Measurements from ENCODE around the gene KAT14. TPM values are rescaled to one million over a fixed set of nuclear protein-coding genes. Genes with fewer than 3 reads are reported as not detected.
"Not testable (repeated sequence)": the region's sequence is repeated elsewhere in the genome, so short reads cannot be mapped to it uniquely, and the experiment has no call there.

Gene KAT14, protein sequence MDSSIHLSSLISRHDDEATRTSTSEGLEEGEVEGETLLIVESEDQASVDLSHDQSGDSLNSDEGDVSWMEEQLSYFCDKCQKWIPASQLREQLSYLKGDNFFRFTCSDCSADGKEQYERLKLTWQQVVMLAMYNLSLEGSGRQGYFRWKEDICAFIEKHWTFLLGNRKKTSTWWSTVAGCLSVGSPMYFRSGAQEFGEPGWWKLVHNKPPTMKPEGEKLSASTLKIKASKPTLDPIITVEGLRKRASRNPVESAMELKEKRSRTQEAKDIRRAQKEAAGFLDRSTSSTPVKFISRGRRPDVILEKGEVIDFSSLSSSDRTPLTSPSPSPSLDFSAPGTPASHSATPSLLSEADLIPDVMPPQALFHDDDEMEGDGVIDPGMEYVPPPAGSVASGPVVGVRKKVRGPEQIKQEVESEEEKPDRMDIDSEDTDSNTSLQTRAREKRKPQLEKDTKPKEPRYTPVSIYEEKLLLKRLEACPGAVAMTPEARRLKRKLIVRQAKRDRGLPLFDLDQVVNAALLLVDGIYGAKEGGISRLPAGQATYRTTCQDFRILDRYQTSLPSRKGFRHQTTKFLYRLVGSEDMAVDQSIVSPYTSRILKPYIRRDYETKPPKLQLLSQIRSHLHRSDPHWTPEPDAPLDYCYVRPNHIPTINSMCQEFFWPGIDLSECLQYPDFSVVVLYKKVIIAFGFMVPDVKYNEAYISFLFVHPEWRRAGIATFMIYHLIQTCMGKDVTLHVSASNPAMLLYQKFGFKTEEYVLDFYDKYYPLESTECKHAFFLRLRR
- total RNA-seq (2014; rRNA removed; shearing (Covaris generic)), result 15.4 and 33.7 TPM in 2 replicates

DNA sequence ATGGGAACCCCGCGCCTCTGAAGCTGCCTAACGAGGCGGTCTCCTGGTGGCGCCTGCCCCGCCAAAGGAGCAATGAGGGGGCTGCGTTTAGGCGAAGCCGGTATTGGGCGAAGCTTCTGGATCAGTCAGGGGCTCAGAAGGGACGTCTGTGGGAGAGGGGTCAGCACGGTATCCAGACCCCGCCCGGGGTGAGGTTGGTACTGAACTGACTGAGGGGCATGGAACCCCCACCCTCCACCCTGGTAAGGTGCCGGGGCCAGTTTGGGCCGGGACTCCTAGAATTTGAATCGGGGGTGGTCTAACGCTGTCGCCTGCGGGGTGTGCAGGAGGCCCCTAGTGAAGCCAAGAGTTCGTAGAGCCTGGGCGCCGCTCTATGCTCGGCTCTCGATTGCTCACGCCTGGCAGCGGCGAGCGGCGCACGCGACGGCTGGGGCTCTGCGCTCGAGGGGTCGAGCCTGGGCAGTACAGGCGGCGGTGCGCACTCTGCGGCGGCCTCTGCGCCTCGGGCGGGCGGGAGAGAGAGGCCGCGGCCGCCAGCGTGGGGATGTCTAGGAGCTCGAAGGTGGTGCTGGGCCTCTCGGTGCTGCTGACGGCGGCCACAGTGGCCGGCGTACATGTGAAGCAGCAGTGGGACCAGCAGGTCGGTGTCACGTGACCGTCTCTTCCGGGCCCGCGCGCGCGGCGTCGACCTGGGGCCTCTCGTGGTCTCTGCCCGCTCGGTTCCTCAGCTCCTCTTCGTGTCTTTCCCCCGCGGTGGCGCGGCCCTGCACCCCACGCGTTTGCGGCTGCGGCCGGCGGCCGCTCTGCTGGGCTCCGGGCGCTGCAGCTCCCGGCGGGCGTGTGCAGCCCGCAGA, at the start of gene KAT14, which contains the start of gene PET117:
Gene KAT14 (plus strand): TSS at position 452 of the 854 bp plus-strand sequence. CDS start 4,798 bp downstream, outside the sequence.
Gene PET117 (plus strand): TSS at position 452 of the 854 bp plus-strand sequence. CDS start 93 bp downstream, at position 545.
- in situ Hi-C loops (cut with HindIII; ENCODE audit: low sequenced_read_pairs), result no loop called here

DNA sequence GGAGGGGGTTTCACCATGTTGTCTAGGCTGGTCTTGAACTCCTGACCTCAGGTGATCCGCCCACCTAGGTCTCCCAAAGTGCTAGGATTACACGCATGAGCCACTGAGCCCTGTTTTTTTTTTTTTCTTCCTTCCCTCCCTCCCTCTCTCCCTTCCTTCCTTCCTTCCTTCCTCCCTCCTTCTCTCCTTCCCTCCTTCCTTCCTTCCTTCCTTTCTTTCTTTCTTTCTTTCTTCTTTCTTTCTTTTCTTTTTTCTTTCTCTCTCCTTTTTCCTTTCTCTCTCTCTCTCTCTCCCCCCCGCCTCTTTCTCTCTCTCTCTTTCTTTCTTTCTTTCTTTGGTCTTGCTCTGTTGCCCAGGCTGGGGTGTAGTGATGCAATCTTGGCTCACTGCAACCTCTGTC, 49.4 kb upstream of the KAT14 start:
- in situ Hi-C loops (cut with HindIII; ENCODE audit: low sequenced_read_pairs); DNase-seq (ENCODE audit: low spot score): not testable (repeated sequence)

More for the DNA sequence above, at the start of gene KAT14, which contains the start of gene PET117:
- DNase-seq (ENCODE audit: low spot score), result peak; percentile 89

DNA sequence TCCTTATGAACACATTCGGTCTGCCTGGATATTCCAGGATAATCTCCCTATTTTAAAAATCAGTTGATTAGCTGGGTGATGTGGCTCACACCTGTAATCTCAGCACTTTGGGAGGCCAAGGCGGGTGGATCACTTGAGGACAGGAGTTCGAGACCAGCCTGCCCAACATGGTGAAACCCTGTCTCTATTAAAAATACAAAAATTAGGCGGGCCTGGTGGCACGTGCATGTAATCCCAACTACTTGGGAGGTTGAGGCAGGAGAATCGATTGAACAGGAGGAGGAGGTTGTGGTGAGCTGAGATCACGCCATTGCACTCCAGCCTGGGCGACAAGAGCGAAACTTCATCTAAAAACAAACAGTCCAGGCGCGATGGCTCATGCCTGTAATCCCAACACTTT, 48.8 kb upstream of the KAT14 start:
- DNase-seq (ENCODE audit: low spot score); in situ Hi-C loops (cut with HindIII; ENCODE audit: low sequenced_read_pairs): not testable (repeated sequence)

DNA sequence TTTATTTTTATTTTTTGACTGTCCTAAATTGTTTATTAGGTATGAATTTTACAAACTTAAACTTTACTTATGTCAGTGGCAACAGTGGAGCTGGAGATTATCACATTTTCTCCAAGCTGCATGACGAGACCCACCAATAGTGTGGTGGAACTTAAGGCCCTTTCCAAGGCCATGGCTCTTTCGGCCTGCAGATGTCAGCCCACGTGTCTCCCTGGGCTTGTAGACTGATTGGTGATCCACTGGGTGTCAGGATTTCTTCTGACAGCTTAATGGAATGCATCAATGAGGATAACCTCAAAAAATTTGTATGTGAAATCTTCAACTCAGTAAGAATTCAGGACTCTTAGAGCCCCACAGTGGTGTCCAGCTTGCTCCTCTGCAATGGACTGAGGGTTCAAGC, 47.6 kb upstream of the KAT14 start:
- in situ Hi-C loops (cut with HindIII; ENCODE audit: low sequenced_read_pairs), result no loop called here
- no peak for DNase-seq (ENCODE audit: low spot score)

DNA sequence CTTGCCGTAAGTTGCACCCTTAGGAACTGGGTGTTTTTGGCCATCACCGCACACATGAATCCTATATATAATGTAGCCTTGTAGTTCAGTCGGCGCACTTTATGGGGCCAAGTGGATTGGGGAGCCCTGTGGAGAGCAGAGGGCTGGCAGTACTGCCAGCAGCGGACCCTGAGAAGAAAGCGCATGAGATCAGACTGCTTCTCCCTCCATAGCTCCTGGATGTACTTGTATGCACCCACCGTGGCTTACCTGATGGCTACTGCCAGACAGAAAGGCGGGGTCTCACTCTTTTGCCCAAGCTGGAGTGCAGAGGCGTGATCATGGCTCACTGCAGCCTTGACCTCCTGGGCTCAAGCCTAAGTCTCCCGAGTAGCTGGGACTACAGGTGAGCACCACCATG, 47.2 kb upstream of the KAT14 start:
- no peak for DNase-seq (ENCODE audit: low spot score)
- in situ Hi-C loops (cut with HindIII; ENCODE audit: low sequenced_read_pairs), result no loop called here

DNA sequence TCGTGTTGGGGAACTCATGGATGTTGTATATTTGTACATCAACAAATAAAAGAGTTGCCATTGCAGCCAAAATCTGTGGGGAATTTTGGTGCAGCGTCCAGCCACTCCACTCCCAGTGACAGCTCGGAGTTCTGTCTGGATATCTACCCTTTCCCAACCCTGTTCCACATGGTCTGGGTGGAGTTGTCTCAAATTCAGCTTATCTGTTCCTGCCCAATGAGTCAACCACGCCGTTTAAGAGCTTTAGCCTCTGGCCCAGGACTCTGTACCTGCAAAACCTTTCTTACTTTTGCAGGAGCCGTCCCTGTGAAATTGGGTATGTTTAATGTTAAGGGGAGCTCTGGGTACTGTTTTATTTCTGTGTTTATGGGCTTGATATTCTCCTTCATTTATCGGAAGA, 46.0 kb upstream of the KAT14 start:
- DNase-seq (ENCODE audit: low spot score), result no peak
- in situ Hi-C loops (cut with HindIII; ENCODE audit: low sequenced_read_pairs), result no loop called here

DNA sequence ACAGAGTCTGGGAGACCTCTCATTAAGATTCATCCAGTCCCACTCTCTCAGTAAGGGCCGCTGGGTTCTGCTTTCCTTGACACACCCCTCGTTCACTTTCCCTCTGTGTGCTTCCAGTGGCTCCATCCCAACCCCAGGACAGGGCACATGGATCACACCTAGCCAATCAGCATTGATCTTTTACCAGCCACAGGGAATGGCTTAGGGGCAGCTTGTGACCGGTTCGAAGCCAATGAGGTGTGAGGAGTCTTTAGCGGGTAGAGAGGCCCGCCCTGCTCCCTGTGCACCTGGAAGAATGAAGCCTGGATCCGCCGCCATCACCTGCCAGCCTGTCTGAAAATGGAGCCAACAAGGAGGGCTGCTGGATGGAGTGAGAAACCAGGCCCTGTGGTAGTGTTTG, 44.8 kb upstream of the KAT14 start:
- in situ Hi-C loops (cut with HindIII; ENCODE audit: low sequenced_read_pairs), result no loop called here
- no peak for DNase-seq (ENCODE audit: low spot score)

DNA sequence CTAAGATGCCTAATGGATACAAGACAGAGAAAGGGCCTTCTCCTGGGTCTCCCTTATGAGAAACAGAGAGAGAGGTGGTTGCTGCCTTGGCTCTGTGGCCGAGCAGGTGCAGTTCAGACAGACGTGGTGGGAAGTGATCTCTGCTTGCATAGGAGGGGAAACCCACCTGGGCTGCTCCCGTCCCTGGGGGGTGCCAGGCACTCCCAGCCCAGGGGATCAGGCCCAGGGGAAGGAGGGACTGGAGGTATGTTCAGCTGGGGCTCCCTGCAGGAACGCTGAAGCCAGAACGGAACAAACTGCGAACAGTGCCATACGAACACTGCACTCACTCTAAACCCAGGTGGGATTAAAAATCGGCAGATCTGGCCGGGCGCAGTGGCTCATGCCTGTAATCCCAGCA, 44.3 kb upstream of the KAT14 start:
- in situ Hi-C loops (cut with HindIII; ENCODE audit: low sequenced_read_pairs), result no loop called here
- DNase-seq (ENCODE audit: low spot score), result no peak

DNA sequence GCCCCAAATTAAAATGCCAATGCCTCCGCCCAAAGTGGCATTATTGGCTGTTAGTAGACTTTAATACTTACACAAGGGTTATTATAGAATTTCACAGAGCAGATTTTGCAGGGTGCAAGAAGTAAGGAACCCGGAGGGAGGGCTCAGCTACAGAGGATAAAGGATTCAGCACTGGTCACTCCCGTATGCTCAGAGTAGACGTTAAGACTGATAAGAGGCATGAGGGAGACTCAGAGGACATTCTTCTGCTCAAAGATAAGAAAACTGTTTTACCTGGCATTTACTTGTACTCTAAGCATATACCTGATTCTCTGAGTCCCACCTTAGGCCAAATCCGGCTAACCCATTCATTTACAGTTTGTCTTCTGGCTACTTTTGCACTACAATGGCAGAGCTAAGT, 43.5 kb upstream of the KAT14 start:
- in situ Hi-C loops (cut with HindIII; ENCODE audit: low sequenced_read_pairs), result no loop called here
- no peak for DNase-seq (ENCODE audit: low spot score)

DNA sequence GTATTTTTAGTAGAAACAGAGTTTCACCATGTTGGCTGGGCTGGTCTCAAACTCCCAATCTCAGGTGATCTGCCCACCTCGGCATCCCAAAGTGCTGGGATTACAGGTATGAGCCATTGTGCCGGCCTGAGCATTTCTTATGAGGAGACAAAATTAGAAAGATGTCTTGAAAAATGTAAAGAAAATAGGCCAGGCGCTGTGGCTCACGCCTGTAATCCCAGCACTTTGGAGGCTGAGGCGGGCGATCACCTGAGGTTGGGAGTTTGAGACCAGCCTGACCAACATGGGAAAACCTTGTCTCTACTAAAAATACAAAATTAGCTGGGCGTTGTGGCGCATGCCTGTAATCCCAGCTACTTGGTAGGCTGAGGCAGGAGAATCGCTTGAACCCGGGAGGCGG, 37.1 kb upstream of the KAT14 start:
- DNase-seq (ENCODE audit: low spot score); in situ Hi-C loops (cut with HindIII; ENCODE audit: low sequenced_read_pairs): not testable (repeated sequence)

DNA sequence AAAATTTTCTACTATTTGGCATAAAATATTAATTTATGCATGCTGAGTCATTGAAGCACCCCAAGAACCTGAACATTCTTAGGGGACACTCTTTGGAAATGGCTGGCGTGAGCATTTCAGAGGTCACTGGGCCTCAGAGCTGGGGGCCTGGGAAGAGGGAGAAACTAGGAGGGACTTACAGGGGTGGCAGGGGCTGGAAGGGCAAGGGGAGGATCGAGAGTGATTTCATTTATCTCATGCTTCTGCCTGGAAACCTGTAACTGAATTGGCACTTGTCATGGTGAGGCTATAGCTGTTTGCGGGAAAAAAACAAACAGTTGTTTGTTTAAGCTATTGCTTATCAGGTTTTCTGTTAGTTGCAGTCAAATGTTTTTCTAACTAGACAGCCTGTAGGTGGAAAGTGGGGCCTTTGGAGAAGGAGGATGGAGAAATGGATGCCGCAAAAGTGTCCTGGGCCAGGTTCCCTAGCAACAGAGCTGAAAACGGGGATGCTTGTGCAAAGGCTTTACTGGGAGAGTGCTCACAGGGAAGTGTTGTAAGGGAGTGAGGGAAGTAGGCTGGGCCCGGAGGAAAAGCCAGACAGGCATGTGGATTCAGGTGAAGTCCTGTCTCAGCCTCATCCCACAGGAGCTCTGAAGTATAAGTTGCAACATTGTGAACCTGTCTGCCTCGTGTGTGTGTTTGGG, 36.4 kb upstream of the KAT14 start:
- DNase-seq (ENCODE audit: low spot score), result no peak
- in situ Hi-C loops (cut with HindIII; ENCODE audit: low sequenced_read_pairs), result no loop called here

DNA sequence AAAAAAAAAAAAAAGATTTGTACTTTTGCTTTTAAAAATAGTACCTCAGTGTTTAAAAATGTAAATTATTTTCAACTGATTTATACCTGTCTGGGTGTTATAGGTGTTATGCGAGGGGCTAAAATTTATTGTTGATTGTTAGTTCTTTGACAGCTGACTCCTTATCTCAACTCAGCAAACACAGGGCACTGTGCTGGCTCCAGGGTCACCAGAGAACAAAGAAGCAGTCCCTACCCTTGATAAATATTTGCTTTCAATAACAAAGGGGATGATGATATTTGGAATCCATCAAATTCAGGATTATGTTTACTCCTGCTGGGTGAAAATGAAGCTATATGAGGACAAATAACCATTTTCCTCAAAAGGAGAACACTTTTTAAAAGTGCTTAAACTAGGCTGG, 34.2 kb upstream of the KAT14 start:
- no peak for DNase-seq (ENCODE audit: low spot score)
- in situ Hi-C loops (cut with HindIII; ENCODE audit: low sequenced_read_pairs), result no loop called here

DNA sequence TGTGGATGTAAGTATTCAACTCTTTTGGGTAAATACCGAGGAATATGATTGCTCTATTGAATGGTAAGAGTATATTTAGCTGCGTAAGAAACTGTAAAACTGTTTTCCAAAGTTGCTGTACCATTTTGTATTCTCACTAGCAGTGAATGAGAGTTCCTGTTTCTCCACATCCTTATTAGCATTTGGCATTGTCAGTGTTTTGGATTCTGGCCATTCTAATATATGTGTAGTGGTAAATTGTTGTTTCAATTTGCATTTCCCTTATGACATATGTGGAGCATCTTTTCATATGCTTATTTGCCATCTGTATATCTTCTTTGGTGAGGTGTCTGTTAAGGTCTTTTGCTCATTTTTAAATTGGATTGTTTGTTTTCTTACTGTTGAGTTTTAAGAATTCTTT, 29.3 kb upstream of the KAT14 start:
- DNase-seq (ENCODE audit: low spot score), result no peak
- in situ Hi-C loops (cut with HindIII; ENCODE audit: low sequenced_read_pairs), result no loop called here

DNA sequence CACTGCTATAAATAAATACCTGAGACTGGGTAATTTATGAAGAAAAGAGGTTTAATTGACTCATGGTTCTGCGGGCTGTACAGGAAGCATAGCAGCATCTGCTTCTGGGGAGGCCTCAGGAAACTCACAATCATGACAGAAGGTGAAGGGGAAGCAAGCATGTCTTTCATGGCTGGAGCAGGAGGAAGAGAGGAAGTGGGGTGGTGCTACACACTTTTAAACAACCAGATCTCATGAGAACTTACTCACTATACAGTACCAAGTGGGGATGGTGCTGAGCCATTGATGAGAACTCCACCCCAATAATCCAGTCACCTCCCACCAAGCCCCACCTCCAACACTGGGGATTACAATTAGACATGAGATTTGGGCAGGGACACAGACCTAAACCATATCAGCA, 9.1 kb upstream of the KAT14 start:
- in situ Hi-C loops (cut with HindIII; ENCODE audit: low sequenced_read_pairs); DNase-seq (ENCODE audit: low spot score): not testable (repeated sequence)

DNA sequence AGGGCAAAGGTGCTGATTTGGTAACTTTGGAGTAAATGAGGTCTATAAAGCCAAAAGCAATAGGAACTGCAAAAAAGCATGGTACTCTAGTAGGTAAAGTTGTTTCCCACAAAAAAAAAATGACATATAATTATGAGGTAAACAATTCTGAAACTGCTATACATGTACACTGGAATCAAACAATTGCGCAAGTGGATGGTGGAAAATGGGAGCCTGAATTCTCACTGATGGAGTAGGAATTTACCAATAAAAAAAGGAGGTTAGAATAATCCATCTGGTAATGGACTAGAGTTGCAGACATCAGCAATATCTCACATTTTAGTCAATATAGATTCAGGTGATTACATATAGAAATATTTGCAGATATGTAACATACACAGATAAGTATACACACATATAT, 5.0 kb upstream of the KAT14 start:
- in situ Hi-C loops (cut with HindIII; ENCODE audit: low sequenced_read_pairs), result no loop called here
- no peak for DNase-seq (ENCODE audit: low spot score)

DNA sequence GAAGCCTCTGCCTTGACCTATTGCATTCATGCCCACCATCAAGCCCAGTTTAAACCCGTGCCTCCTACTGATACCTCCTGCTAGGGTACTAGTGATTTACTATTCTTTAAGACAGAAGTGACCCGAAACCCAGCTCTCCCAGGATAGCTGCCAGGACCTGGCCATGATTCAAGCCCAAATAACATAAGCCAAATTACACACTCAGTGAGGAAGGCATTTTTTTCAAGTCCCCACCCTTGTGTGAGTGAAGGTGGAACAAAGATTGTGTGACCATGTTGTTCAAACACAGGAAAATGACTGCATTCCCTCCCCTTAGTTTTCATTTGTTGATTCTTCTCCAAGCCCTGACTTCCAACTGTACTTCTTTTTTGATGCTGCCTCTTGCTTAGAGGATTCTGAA, 3.7 kb upstream of the KAT14 start:
- DNase-seq (ENCODE audit: low spot score), result no peak
- in situ Hi-C loops (cut with HindIII; ENCODE audit: low sequenced_read_pairs), result no loop called here

DNA sequence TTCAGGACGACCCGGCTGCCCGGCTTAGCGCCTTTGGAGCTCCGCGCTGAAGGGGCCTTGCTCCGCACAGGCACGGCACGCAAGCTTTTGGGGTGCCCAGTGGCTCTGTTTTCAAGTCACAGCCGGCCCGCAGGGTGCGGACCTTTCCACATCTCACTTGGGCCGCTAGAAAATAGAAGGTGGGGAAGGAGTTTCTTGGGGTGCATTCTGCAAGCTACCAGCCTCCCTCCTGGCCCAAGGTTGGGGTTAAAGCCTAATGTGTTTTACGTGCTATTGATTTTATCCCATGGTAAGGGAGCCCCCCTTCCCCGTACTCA, 561 bp downstream of the KAT14 start:
- no peak for DNase-seq (ENCODE audit: low spot score)
- in situ Hi-C loops (cut with HindIII; ENCODE audit: low sequenced_read_pairs), result no loop called here

DNA sequence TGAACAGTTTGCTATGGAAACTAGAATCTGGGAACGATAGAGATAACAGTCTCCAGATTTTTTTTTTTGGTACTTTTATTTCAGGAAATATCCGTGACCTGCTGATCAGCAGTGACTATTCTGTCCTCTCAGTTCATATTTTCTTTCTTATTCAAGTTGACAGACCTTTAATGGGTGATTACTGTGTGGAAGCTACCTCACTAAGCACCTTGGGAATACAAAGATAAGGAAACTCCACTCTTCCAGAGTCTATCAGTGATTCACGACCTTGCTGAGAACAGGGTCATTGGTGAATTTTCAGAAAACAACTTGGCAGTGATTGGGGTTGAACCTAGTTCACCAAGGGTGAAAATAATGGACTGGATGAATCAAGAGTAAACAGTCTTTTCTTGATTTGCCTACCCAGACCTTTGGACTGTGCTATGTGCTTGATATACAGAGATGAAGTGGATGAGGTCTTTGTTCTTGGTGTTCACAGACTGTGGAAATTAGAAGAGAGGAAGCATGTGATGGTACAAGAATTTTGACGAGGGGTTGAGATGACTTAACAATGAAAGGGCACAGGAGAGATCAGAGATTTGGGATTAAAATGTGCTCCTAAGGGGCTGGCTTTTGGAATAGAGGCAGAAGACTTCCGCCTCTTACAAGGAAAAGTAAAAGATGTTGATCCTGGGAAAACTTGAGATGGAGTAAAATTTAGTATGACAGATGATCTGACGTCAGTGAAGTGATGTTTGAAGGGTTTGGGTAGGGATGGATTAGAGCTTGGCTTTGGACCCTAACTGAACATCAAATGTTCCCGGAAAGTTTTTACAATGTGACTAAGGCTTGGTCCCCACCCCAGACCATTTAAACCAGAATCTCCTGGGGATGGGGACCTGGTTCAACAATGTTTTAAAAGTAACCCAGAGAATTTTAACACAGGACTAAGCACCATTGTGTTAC, 1.2 kb downstream of the KAT14 start:
- peak; percentile 8 for DNase-seq (ENCODE audit: low spot score)
- in situ Hi-C loops (cut with HindIII; ENCODE audit: low sequenced_read_pairs), result no loop called here
